MM.1S (cell line): ENCODE data around the gene RAB20.

Experiments used
- CTCF ChIP-seq: fragments of 300-600 bp; sonication (generic); IDR thresholded peaks from 2 replicates; pipeline ENCODE4 v1.5.1; 2016; ENCODE audit warnings: antibody characterized with exemption, low read length, mixed read lengths
- EZH2 ChIP-seq: fragments of 300-600 bp; sonication (generic); optimal IDR thresholded peaks from 2 replicates; pipeline ENCODE3; 2017; ENCODE audit warnings: low read depth, mild to moderate bottlenecking, antibody characterized with exemption, low read length, mixed read lengths
- EZH2phosphoT487 ChIP-seq: fragments of 300-600 bp; sonication (generic); IDR thresholded peaks from 2 replicates; pipeline ENCODE4 v1.6.1; 2018; ENCODE audit warnings: antibody characterized with exemption, low read length

- no peak for TF ChIP-seq CTCF
- TF ChIP-seq EZH2phosphoT487, result no peak
- no peak for TF ChIP-seq EZH2
These were observed 7.2 kb downstream of the RAB20 start for GRCh38 chr13:110554227-110554836.
